Prostate gland (tissue), 2 donors: ENCODE data around the gene COMMD10. TPM values are rescaled to one million over a fixed set of nuclear protein-coding genes. Genes with fewer than 3 reads are reported as not detected.

ENCODE experiments used
- DNase-seq: peaks from one replicate; pipeline ENCODE4 v3.0.0-alpha.2; 2019; ENCODE audit warnings: low spot score
- H3K27ac ChIP-seq, 2 donors: fragments of 200-600 bp; sonication (generic); 2 replicates each; pipeline ENCODE4 v1.5.1; 2017 to 2019
- H3K27me3 ChIP-seq: fragments of 200-600 bp; sonication (generic); replicated peaks from 2 replicates; pipeline ENCODE4 v1.5.1; 2019; ENCODE audit not compliant: insufficient read depth
- H3K36me3 ChIP-seq, 2 donors: fragments of 200-600 bp; sonication (generic); 1 replicate in 1 of 2; 2 replicates in 1 of 2; pipeline versions ENCODE4 v1.5.1 to v1.8.1; 2017 to 2019
- H3K4me1 ChIP-seq: fragments of 200-600 bp; sonication (generic); replicated peaks from 2 replicates; pipeline ENCODE4 v1.5.1; 2019
- H3K4me3 ChIP-seq, 2 donors: fragments of 200-600 bp; sonication (generic); 2 replicates each; pipeline ENCODE4 v1.5.1; 2017 to 2019
- H3K9me3 ChIP-seq: fragments of 200-600 bp; sonication (generic); 2 replicates; pipeline ENCODE4 v1.5.1; 2017
- POLR2A ChIP-seq: fragments of 450-650 bp; IDR thresholded peaks from one replicate; pipeline ENCODE4 v1.6.1; 2016; ENCODE audit warnings: antibody characterized with exemption, mild to moderate bottlenecking
- POLR2AphosphoS5 ChIP-seq: sonication (generic); formaldehyde crosslinking; IDR thresholded peaks from one replicate; pipeline ENCODE4 v1.6.1; 2017; ENCODE audit warnings: antibody characterized with exemption
- WGBS: methylation state at CpG from one replicate; pipeline ENCODE4 v1.1.5; 2018; 5-methylcytosine and 5-hydroxymethylcytosine counted together
- intact Hi-C: fragments of 100-400 bp; cut with DNase I; formaldehyde crosslinking; loops from one replicate; pipeline ENCODE4 v1.14.2; 2022
- total RNA-seq, 2 donors: library from RNA; depleted of rRNA; stranded (reverse); fragments of >200 nt; gene quantifications; one replicate each; pipeline ENCODE4 v1.1.0, GENCODE V29; 2016
- TF ChIP-seq, protein P1 (sequence below), 4 experiments: fragments of 200-600 bp in 2 of 4; fragments of 450-650 bp in 2 of 4; sonication (generic) in 2 of 4; IDR thresholded peaks; 1 replicate in 3 of 4; 2 replicates in 1 of 4; pipeline ENCODE4 v1.5.1; 2016 to 2019; ENCODE audit warnings: antibody characterized with exemption in 4 of 4, mild to moderate bottlenecking in 2 of 4, moderate library complexity in 2 of 4

The COMMD10 gene
- total RNA-seq, 2 donors from 2014 or later = 26.6 to 27.9 TPM

DNA sequence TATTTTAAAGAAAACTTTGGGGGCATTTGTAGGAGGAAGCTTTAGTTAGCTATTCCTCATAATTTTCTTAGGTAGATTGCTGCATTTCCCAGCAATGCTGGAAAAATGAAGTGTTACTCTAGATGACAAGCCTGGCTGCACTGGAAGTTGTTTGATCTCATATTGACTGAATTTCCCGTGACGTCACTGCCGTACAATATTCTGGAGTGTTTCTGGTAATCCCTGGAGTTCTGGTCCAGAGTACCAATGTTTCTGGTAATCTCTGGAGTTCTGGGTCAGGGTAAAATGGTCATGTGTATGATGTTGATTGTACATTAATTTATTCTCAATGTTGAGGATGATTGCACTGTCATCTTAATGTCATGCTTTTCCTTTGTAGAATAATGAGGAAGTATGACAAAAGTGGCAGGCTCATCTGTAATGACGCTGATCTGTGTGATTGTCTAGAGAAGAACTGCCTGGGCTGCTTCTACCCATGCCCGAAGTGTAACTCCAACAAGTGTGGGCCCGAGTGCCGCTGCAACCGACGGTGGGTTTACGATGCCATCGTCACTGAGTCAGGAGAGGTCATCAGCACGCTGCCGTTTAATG, 26.4 kb upstream of the COMMD10 start:
- intact Hi-C loops = no loop called here
- DNase-seq = no peak
- 72% methylated on average over 13 of the region's 13 CpGs for WGBS

GRCh38 chr5:116062352-116062751, 22.5 kb upstream of the COMMD10 start:
- Histone ChIP-seq H3K27ac (no peak overlapping the region), H3K9me3 (no peaks in the 10 kb centered on the region), H3K36me3 (no peaks in the 10 kb centered on the region), H3K27me3 (peaks cover 2% of the 10 kb centered on the region), H3K4me1 (no peaks in the 10 kb centered on the region), H3K4me3 (no peak overlapping the region)
- intact Hi-C loops = no loop called here
- WGBS = 49% methylated on average over 2 of the region's 2 CpGs
- TF ChIP-seq, protein P1, sequence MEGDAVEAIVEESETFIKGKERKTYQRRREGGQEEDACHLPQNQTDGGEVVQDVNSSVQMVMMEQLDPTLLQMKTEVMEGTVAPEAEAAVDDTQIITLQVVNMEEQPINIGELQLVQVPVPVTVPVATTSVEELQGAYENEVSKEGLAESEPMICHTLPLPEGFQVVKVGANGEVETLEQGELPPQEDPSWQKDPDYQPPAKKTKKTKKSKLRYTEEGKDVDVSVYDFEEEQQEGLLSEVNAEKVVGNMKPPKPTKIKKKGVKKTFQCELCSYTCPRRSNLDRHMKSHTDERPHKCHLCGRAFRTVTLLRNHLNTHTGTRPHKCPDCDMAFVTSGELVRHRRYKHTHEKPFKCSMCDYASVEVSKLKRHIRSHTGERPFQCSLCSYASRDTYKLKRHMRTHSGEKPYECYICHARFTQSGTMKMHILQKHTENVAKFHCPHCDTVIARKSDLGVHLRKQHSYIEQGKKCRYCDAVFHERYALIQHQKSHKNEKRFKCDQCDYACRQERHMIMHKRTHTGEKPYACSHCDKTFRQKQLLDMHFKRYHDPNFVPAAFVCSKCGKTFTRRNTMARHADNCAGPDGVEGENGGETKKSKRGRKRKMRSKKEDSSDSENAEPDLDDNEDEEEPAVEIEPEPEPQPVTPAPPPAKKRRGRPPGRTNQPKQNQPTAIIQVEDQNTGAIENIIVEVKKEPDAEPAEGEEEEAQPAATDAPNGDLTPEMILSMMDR (IDR thresholded peaks at IDR 0.05) = no peak
- TF ChIP-seq POLR2A (no peak), POLR2AphosphoS5 (no peak)
- DNase-seq = no peak

More for the DNA sequence above, 26.4 kb upstream of the COMMD10 start:
- TF ChIP-seq, protein P1 (IDR thresholded peaks at IDR 0.05) = no peak
- TF ChIP-seq POLR2AphosphoS5 (no peak), POLR2A (no peak)
- Histone ChIP-seq H3K4me1 (no peaks in the 10 kb centered on the region), H3K9me3 (no peaks in the 10 kb centered on the region), H3K36me3 (no peaks in the 10 kb centered on the region), H3K27ac (no peak overlapping the region), H3K27me3 (no peaks in the 10 kb centered on the region), H3K4me3 (no peak overlapping the region)

DNA sequence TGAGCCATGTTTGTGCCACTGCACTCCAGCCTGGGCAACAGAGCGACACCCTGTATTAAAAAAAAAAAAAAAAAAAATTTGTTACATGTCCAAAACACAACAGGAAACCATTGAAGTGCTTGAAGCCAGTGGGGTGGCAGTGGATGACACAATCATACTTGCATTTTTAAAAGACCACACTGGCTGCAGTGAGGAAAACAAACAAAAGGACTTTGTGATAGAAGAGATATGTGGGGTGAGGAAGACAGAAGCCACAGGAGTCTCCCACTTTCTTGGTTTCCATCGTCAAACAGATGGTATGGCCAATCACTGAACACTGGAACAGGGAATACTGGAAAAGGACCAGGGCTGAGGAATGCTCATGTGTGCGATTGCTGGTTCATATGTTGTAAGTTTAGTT, 20.9 kb upstream of the COMMD10 start:
- Histone ChIP-seq H3K27ac (no peak overlapping the region), H3K4me3 (no peak overlapping the region), H3K4me1 (no peaks in the 10 kb centered on the region), H3K36me3 (no peaks in the 10 kb centered on the region), H3K9me3 (no peaks in the 10 kb centered on the region), H3K27me3 (peaks cover 2% of the 10 kb centered on the region)
- DNase-seq = no peak
- WGBS = 83% methylated on average over 3 of the region's 3 CpGs
- TF ChIP-seq POLR2AphosphoS5 (no peak), POLR2A (no peak)
- TF ChIP-seq, protein P1 (IDR thresholded peaks at IDR 0.05) = no peak
- intact Hi-C loops = no loop called here

GRCh38 chr5:116068028-116068632, 16.7 kb upstream of the COMMD10 start:
- peak; percentile 34 for DNase-seq
- intact Hi-C loops = no loop called here
- Histone ChIP-seq H3K4me1 (no peaks in the 10 kb centered on the region), H3K36me3 (no peaks in the 10 kb centered on the region), H3K27me3 (peaks cover 2% of the 10 kb centered on the region), H3K9me3 (no peaks in the 10 kb centered on the region), H3K4me3 (no peak overlapping the region), H3K27ac (no peak overlapping the region)
- TF ChIP-seq, protein P1 (IDR thresholded peaks at IDR 0.05) = peak; percentile 61 to 82 (median 79)
- no peak for TF ChIP-seq POLR2AphosphoS5
- WGBS = 20% methylated on average over 4 of the region's 4 CpGs

GRCh38 chr5:116071211-116071610, 13.6 kb upstream of the COMMD10 start:
- H3K4me3 ChIP-seq = no peak overlapping the region
- WGBS = 97% methylated on average over 1 of the region's 1 CpG

More at GRCh38 chr5:116071211-116071610, 13.6 kb upstream of the COMMD10 start:
- no peak for DNase-seq
- peaks cover 2% of the 10 kb centered on the region for H3K27me3 ChIP-seq
- no peaks in the 10 kb centered on the region for H3K36me3 ChIP-seq
- no peak overlapping the region for H3K27ac ChIP-seq
- TF ChIP-seq POLR2AphosphoS5 (no peak), POLR2A (no peak)
- TF ChIP-seq, protein P1 (IDR thresholded peaks at IDR 0.05) = no peak
- H3K4me1 ChIP-seq = no peaks in the 10 kb centered on the region
- intact Hi-C loops = no loop called here
- no peaks in the 10 kb centered on the region for H3K9me3 ChIP-seq
